Gastrocnemius medialis (tissue), 4 donors: ENCODE measurements around the gene IL24.

Source experiments
- CTCF ChIP-seq, 5 experiments: fragments of 450-650 bp in 3 of 5; fragments of 200-600 bp in 2 of 5; sonication (generic) in 2 of 5; IDR thresholded peaks in 4 of 5; conservative IDR thresholded peaks in 1 of 5; 1 replicate in 4 of 5; 2 replicates in 1 of 5; pipeline ENCODE4 v1.5.1; 2016 to 2019; ENCODE audit warnings: antibody characterized with exemption in 5 of 5, mild to moderate bottlenecking in 3 of 5, moderate library complexity in 3 of 5
- POLR2A ChIP-seq, 2 donors: fragments of 450-650 bp; IDR thresholded peaks; one replicate each; pipeline ENCODE4 v1.6.1; 2017; ENCODE audit warnings: antibody characterized with exemption in 2 of 2, mild to moderate bottlenecking in 2 of 2, moderate library complexity in 2 of 2

GRCh38 chr1:206913766-206914537, 16.7 kb downstream of the IL24 start:
- no peak for TF ChIP-seq CTCF (IDR thresholded peaks at IDR 0.05 in 4 of 5, conservative IDR thresholded peaks at IDR 0.05 in 1 of 5)
- no peak for TF ChIP-seq POLR2A (IDR thresholded peaks at IDR 0.05)
